GM21447 (cell line): Measurements from ENCODE around the gene EEIG1.

Source experiments
- ATAC-seq: cut with Tn5 transposase; IDR thresholded peaks from one replicate; pipeline ENCODE4 v1.9.1; 2021; ENCODE audit not compliant: unreplicated experiment

The EEIG1 gene

DNA sequence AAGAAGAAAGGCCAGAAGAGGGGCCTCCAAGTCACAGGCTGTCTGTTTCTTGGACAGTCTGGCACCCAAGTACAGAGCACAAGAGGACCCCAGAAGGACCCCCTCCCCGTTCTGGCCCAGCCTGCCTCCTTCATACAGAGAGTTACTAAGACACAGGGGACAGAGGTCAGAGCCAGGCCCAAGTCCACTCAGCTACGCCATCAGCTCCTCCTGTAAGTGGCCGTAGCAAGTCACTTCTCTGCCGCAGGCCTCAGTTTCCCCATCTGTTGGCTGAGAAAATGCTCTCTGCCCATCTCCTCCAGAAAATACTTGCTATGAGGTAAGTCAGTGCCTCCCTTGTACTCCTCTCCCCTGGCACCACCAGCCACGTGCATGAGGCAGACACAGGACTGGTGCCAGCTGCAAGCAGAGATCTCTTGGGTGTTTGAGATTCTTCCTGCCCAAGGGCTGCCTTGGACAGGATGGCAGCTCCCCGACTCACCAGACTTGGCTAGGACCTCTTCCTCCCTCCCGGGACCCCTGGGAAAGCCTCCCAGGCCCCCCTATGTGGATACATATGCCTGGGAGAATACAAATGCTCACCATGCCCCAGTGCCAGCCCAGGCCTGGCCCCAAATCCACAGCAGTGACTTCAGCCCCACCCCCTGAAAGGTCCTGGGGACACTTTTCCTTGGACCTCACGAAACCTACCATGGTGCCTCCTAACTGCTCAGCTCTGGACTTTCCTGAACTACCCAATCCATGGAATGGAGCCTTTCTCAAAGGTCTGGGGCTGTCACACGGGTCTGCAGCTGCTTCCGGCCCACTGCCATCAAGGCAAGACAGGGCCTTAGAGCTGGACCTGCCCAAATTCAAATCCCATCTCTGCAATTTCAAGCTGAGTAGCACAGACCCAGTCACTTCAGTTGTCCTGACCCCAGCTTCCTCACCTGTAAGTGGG lies 5.1 kb downstream of the EEIG1 start:
- ATAC-seq: no peak

DNA sequence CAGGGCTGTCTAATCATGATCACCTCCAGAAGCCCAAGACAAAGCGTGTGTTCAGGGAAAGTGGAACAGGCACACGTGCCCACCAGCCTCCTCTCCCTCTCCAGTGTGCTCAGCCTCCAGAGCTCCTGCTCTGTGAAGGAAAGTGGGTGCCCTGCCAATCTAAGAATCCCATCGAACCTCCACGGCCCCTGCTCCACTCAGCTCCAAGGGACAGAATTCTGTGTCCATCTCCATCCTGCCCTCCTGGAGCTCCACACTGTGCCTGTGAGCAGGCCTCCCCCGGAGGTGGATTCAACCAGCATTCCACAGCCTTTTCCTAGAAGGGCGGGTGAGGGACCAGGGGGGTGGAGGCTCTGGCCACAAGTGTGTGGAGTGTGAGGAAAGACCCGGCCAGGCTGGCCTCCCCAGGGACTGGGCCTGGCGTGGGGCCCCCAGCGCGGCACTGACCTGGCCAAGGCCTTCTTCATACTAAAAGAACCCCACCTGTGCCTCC lies 6.0 kb downstream of the EEIG1 start:
- no peak for ATAC-seq

DNA sequence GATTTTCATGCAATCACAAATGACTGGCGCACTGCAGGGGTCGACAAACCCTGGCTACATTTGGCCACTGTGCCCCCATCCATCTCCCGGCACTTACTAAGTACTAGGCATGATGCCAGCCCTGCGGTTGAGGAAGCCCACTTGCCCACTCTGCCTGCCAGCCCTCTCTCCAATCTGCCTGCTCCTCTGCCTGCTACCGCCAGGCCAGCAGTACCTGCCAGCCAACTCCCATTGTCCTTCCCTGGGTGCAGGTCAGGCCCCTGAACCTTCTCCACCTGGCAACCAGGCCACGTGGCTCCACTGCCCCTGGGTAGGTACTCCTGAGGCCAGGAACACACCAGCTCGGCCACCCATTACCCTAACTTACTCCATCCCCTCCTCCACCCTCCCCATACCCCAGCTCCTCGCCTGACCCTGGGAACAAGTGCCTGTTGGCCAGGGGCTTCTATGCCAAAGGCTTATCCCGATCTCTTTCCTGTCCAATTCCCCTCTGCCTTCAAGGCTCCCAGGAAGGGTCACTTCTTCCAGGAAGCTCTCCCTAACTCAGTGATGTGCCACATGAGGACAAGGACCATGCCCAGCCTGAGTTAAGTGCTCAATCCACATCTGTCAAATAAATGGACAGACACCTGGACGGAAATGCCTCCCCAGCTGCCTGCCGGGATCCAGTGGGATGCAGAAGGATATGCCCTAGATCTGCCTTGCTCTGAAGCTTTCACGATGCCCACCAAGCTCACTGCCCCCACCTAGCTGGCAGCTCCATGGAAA lies 6.6 kb downstream of the EEIG1 start:
- ATAC-seq: no peak

DNA sequence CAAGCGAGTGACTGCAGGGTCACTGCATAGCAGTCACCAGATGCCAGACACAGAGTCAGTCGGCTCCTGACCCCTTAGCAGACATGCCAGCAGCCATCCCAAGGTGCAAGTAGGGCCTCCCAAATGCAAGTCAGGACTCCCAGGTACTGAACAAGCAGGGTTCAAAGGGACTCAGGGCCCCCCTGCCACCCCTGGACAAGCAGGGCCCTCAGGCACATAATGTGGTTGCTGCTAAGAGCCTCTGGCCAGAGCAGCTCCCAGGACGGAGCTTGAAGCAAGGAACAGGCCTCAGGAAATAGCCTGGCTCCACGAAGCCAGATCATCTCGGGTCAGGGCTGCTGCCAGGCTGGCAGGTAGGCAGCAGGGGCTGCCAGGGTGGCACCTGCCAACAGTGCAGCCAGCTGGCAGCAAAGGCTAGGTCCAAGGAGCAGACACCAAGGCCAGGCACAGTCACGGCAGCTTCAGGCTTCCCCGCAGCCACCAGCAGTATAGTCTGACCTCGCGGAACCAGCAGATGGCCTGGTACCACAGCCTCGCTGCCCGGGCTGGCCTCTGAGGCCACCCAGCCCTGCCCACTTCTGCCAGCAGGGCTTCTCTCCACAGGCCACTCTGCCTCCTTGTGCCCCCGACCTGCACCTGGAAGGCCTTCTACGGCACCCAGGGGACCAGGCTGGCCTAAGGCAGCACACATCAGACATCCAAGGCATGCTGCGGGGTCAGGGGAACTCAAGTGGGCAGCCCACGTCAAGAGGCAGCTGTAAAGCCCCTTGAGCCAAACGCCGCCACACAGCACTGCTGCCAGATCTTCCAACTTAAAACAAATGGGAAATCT lies 7.4 kb downstream of the EEIG1 start:
- ATAC-seq: no peak

DNA sequence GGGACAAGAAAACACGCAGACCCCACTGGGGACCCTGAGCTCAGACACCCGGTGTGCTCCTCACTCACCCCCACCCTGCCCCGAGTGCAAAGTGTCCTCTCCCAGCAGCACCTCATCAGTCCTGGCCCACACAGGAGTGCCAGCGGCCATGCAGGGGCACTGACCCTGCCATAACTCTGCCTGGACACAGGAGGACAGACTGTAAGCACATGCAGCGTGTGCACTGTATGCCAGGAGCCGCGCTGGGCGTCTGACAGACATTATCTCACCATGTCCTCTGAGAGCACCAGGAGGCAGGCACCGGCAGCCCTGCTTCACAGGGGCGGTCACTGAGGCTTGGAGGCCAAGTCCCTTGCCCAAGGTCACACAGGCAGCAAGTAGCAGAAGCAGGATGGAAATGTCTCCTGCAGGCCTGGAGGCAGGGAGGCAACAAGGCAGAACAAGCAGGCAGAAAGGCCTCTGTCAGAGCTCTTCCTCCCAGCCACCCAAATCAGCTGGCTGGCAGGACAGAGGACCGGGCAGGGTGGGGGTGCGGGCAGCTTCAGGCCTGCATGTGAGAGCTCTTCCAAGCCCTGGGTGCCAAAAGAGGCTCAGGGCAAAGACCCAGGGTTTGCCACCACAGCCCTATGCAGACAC lies 8.4 kb downstream of the EEIG1 start:
- no peak for ATAC-seq

DNA sequence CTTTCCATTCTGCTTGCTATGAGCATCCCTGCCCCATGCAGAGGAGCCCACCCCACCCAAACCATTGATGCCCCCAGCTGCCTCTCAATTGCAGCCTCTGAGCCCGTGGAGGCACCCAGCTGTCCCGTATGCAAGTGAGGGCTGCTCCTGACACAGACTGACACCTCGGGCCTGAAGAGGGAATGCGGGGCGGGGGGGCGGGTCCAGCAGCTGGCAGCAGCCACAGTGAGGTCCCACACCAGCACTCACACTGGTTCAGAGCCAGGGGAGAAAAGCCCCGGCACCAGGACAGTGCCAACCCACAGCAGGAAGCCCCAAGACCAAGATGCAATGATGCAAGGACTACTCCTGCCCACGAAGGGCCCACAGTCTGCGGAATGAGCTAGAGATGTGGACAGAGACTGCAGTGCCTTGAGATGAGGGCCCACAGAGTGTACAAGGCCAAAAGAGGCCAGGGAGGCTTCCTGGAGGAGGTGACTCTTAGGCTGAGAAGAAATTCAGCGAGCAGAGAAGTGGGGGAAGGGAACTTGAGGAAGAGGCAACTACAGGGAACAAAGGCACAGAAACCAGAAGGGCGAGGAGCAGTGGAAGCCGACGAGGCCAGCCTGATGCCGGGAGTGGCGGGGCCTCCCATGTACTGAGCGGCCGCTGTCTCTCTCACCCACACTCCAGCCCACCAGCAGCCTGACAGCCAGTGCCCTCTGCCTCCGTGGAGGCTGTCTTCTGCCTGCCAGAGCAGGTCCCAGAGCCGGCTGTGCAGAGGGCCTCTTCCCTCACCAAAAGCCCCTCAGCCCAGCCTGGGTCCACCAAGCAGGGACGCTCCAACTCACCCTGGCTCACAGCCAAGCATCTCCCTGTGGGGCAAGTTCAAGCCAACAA lies 9.2 kb downstream of the EEIG1 start:
- ATAC-seq: no peak

DNA sequence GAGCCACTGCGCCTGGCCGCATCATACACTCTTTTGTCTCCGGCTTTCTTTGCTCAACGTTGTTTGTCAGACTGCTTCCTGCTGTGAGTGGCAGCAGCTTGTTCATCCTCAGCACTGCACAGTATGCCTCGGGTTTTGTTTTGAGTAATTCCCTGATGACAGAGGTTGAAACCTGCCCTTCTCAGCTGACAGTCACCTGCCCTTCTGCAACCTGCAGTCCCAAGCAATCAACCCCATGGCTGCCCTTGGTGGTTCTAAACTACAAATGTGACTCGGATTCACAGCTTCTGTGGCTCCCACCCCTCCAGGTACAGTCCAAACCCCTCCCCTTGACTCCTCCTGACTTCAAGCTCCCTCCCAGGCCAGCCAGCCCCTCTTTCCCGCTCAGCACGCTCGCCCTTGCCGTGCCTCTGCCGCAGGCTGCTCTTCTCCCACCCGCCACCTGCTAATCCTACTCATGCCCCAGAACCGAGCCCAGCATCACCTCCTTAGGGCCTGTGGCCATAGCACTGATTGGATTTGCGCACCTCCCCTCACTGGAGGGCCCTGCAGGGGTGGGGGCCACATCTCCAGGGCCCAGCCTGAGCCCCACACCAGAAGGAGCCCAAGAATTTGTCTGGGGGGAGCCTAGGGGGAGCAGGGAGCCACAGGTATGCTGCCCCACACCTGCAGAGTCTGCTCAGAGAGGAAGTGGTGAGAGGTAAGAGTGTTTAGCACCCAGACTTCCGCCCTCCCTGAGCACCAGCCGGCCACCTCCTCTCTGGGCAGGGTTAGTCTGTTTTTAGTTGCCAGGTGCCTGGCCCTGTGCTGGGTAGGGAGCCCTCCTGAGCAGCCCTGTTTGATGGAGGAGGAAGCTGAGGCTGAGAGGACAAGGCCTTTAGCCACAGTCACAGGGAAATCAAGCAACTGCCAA lies 10.1 kb downstream of the EEIG1 start:
- ATAC-seq: peak; percentile 81

DNA sequence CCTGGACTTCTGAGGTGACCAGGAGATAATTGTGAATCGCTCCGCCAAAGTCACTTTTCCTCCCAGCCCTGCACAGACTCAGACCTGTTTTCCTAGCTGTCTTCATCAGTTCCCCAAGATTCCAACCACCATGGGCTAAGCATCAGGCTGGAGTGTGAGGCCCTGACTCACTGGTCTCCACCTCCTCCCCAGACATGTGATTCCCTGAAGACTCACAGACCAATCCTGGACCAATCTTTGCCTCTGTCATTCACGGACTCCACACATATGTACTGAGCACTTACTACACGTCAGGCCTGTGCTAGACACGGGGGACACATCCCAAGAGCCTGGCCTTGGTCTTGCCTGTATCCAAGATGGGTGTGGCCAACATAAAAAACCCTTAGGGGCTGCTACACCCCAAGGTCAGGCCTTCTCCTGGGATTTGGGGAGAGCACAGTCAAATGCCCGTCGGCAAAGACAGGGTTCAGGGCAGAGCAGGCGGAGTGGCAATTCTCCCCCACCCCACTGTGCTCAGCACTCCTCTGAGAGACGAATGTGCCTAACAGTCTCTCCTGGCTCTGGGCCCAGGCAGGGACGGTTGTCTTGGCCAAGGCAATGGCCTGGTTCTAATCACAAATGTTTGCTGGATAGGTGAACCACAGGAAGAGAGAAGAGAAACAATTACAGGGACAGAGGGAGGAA lies 11.9 kb downstream of the EEIG1 start:
- ATAC-seq: no peak

DNA sequence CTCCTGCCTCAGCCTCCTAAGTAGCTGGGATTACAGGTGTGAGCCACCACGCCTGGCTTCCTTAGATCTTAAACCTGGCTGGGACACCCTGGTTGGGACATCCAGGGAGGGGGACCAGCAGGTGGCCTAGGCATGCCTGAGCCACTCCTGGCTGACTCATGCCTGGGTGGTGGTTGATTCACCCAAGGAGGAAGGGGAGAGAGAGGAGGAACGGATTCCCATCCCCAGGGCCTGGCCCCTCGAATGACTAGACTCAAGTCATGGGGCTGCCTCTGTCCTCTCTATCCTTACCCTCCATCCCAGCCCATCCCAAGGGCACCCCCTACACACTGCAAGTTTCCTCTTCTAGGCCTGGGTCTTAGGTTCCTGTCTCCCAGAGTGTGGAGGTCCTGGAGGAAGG lies 12.7 kb downstream of the EEIG1 start:
- no peak for ATAC-seq

DNA sequence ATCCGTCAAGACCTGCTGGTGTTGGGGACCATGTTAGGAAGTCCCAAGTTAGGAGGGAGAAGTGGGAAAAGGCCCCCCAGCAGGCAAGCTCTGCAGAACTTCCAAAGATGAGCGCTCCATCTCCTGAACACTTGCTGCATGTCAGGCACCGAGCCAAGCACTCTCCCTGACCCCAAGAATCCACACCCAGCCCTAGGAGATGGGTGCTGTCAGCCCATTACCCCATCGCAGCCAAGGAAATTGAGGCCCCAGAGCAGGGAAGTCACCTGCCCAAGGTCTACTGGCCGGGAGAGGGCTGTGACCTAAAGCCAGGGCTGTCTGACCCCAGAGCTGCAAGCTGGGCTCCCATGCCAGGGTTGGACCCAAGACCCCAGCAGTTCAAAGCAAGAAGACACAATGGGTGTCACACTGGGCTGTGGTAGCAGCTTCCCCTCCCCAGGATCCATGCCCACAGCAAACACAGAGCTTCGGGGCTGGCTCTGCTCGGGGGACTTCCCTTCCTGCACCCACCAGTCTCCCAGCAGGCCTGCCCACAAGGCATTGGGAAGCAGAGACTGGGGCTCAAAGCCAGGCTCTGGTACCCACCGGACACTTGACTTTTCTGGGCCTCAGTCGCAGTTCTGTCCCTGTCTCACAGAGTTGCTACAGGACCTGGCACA lies 13.5 kb downstream of the EEIG1 start:
- no peak for ATAC-seq

DNA sequence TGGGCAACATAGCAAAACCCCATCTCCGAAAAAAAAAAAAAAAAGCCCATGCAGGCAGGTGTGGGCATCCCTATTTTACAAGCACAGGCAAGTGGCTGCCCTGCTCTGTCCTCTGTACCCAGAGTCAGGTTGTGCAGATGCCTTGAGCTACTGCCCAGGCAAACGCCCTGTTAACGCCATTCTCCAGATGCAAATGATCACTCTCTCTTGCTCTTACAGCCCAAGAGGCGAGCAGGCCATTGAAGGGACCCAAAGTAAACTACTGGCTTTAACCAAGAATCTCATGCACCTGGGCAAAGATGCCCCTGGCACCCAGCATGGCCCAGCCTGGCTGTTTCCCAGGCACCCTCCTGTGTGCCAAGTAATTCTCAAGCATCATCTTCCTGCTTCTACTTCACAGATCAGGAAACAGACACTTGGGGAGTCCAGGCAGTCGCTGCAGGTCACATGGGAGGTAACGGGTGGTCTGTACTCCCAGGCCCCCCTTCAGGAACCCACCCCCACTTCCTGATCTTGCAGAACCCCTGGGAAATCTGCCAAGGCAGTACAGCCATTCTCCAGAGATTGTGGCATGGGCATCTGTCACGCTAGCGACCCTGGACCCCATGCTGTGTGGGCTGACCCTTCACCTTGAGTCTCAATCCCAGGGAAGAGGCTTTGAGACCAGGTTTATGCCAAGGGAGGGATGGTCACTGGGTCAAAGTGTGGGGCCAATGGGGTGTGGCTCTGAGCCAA lies 14.2 kb downstream of the EEIG1 start:
- ATAC-seq: no peak

DNA sequence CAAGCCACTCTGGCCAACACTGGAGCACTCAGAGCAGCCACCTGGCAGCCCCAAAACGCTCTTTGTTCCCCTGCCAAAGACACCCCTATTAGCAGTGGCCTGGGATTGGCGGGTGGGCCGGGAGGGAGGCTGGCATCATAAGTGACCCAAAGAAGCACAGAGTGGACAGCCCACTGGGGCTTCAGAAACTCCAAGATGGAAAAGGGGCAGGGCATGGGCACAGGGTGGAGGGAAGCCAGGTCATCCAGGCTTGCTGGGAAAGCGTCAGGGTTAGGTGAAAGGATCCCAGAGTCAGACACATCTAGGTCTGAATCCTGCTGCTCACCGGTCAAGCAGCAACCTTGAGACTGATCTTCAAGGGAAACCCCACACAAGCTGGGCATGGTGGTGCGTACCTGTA lies 14.8 kb downstream of the EEIG1 start:
- ATAC-seq: no peak

DNA sequence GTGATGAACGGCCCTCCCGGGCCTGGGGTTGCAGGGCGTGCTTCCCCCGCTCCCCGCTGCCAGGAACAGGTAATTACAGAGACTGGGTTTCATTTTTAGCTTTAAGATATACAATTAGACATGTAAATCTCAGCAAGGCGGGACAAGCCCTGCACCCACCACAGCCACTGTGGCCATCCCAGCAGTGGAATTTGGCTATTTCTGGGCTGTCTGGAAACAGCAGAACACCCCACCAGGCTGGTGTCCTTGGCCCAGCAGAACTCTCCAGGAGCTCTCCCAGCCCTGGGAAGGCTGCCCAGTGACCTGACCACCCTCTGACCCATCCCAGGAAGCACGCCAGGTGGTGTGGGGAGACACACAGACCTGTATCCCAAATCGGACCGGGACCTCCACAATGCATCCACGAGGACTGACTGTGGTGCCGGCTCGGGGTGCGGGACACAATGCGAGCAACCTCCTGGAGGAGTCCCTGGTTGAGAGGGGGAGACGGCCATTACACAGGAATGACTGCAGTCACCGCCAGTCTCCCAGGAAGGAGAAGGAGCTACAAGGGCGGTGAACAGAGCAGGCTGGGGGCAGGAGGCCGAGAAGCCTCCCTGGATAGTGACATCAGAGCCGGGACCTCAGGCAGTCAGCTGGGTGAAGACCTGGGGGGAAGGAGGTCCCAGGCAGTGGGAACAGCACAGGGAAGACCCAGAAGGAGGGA lies 17.3 kb downstream of the EEIG1 start:
- ATAC-seq: no peak

DNA sequence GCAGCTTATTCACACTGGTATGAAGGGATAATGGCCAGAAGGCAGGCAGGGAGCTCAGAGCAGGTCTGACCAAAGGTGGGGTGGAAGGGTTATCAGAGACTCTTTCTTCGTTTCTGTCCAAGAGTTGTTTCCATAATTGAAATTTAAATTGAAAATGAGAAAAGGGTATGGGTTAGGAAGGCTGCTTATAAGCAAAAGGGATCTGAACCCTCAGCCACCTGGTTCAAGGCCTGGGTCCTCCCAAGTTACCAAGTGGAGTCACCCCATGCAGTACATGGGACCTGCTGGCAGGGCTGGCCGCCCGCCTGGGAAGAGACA lies 17.8 kb downstream of the EEIG1 start:
- ATAC-seq: no peak

DNA sequence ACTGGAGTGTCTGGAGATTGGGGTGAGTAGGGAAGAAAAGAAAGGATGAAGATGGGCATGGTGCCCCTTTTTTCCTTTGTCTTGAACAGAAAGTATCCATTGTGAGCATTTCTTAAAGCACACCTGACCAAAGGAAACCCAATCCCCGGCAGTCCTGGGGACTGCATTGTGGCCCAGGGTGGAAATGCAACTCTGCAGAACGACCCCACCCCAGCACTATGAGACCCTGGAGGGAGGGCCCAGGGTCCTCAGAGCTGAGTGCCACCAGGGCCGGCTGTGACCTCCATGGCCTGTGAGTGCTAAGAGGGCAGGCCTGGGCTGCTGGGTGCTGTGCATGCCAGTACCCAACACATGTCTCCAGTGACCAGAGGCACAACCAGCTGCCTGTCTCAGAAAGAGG lies 18.5 kb downstream of the EEIG1 start:
- ATAC-seq: no peak

DNA sequence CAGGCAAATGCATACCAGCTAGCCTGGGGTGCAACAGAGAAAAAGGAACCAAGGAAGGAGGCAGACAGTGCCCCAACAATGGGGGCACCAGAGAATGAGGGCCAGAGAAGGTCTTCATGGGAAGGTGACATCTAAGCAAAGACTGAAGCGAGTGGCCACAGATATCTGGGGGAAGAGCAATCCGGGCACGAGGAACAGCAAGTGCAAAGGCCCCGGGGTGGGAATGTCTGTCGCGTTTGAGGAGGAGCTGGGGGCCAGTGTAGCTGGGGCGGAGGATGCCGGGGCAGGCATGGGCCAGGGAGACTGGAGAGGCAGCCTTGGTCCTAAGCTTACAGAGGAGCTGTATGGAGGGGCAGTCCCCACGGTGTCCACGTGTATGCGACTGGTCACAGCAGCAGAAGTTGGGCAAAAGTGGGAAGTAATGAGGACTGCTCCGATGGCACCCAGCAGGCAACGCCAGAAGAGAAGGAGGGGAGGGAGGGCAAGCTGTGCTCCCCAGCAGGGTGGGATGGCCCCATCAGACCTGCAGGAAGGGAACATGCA lies 19.1 kb downstream of the EEIG1 start:
- ATAC-seq: no peak
